HepG2 (cell line): ENCODE results near the gene METTL16. TPM values are rescaled to one million over a fixed set of nuclear protein-coding genes. Genes with fewer than 3 reads are reported as not detected.

ENCODE experiments used
- ATAC-seq: fragments of 200-7000 bp; cut with Tn5 transposase; 3 replicates; pipeline ENCODE4 v1.9.1; 2020; ENCODE audit warnings: mild to moderate bottlenecking, moderate library complexity
- BruUV-seq: library from RNA; stranded (reverse); fragments of 400-500 nt; replicated peaks from 2 replicates; lab custom pipeline; 2021; lab: Mats Ljungman, UMichigan
- CTCF ChIA-PET: fragments of 300-600 bp; formaldehyde crosslinking; extraction: SDS; loops from one replicate; lab custom pipeline; 2021; ENCODE audit warnings: low total read pairs, inconsistent platforms, low intra/inter-chr PET ratio; lab: Yijun Ruan, JAX
- POLR2A ChIA-PET: fragments of 350-600 bp; sonication (Branson Sonifier 250); formaldehyde crosslinking; loops from one replicate; lab custom pipeline; 2020; ENCODE audit warnings: antibody characterized with exemption, inconsistent platforms; lab: Yijun Ruan, JAX
- DNase-seq: peaks from one replicate; pipeline ENCODE4 v3.0.0-alpha.2; 2015; ENCODE audit warnings: low spot score
- FAIRE-seq: peaks from 3 replicates; lab custom pipeline; 2011; peaks lifted over from hg19 to GRCh38; lab: Jason Lieb, UNC
- H2AFZ ChIP-seq: one replicate; pipeline ENCODE4 v1.6.1; 2011; ENCODE audit warnings: low read length, inconsistent platforms
- H3K27ac ChIP-seq: fragments of 300-600 bp; 3 replicates; pipeline ENCODE4 v1.8.0; 2011; ENCODE audit warnings: mixed run types, mild to moderate bottlenecking, mixed read lengths, low read length, inconsistent platforms; ENCODE audit not compliant: insufficient read depth; ENCODE audit errors: extremely low read length
- H3K27me3 ChIP-seq, 2 experiments: fragments of 200-600 bp in 1 of 2; 2 replicates in 1 of 2; 3 replicates in 1 of 2; pipeline versions ENCODE4 v1.6.0 to v1.8.0; 2011; ENCODE audit warnings: low read length in 2 of 2, mild to moderate bottlenecking in 2 of 2, moderate library complexity in 2 of 2, inconsistent platforms in 1 of 2; ENCODE audit not compliant: insufficient read depth in 2 of 2, control insufficient read depth in 1 of 2
- H3K36me3 ChIP-seq, 2 experiments: fragments of 200-600 bp in 1 of 2; replicated peaks in 1 of 2; 2 replicates in 1 of 2; 3 replicates in 1 of 2; pipeline versions ENCODE4 v1.5.1 to v1.8.0; 2011; ENCODE audit warnings: low read length in 2 of 2, inconsistent platforms in 1 of 2; ENCODE audit not compliant: insufficient read depth in 2 of 2, control insufficient read depth in 1 of 2
- H3K4me1 ChIP-seq: 2 replicates; pipeline ENCODE4 v1.5.1; 2012; ENCODE audit warnings: low read length, inconsistent platforms; ENCODE audit not compliant: insufficient read depth
- H3K4me2 ChIP-seq: 2 replicates; pipeline ENCODE4 v1.6.0; 2011; ENCODE audit warnings: low read depth, low read length, inconsistent platforms
- H3K4me3 ChIP-seq, 3 experiments: fragments of 200-600 bp in 1 of 3; sonication (generic), shearing (Covaris generic) in 1 of 3; replicated peaks in 1 of 3; 2 replicates each; pipeline ENCODE4 v1.5.1; 2011 to 2016; ENCODE audit warnings: low read length in 3 of 3, inconsistent platforms in 2 of 3, low read depth in 2 of 3, mild to moderate bottlenecking in 2 of 3, control low read depth in 1 of 3, mixed read lengths in 1 of 3; ENCODE audit not compliant: insufficient read depth in 1 of 3
- H3K79me2 ChIP-seq: one replicate; pipeline ENCODE4 v1.6.1; 2011; ENCODE audit warnings: low read length, inconsistent platforms; ENCODE audit not compliant: insufficient read depth
- H3K9ac ChIP-seq: 2 replicates; pipeline ENCODE4 v1.6.0; 2011; ENCODE audit warnings: mild to moderate bottlenecking, low read depth, low read length, inconsistent platforms; ENCODE audit not compliant: insufficient read depth
- H3K9me3 ChIP-seq: 2 replicates; pipeline ENCODE4 v1.5.1; 2012; ENCODE audit warnings: mild to moderate bottlenecking, low read length
- H4K20me1 ChIP-seq: 2 replicates; pipeline ENCODE4 v1.6.0; 2011; ENCODE audit warnings: inconsistent platforms, mild to moderate bottlenecking, low read length, moderate library complexity; ENCODE audit not compliant: insufficient read depth
- FOSL2 ChIP-seq: sonication (generic); formaldehyde crosslinking; IDR thresholded peaks from 2 replicates; pipeline ENCODE4 v1.4.0; 2020; ENCODE audit warnings: missing genetic modification reagents
- FOXA1 ChIP-seq, 2 experiments: fragments of 450-650 bp in 1 of 2; sonication (generic) in 1 of 2; formaldehyde crosslinking in 1 of 2; IDR thresholded peaks; 2 replicates each; pipeline versions ENCODE4 v1.4.0 to v1.6.1; 2016 to 2020; ENCODE audit warnings: missing genetic modification reagents in 1 of 2
- GPN1 ChIP-seq: sonication (generic); formaldehyde crosslinking; IDR thresholded peaks from 2 replicates; pipeline ENCODE4 v1.5.1; 2020; ENCODE audit warnings: missing genetic modification reagents, borderline replicate concordance
- HNRNPL ChIP-seq: fragments of 200-400 bp; formaldehyde crosslinking; IDR thresholded peaks from 2 replicates; pipeline ENCODE4 v1.6.1; 2017; ENCODE audit warnings: mild to moderate bottlenecking, low read depth, low read length
- ISX ChIP-seq: sonication (generic); formaldehyde crosslinking; conservative IDR thresholded peaks from 2 replicates; pipeline ENCODE4 v1.5.0; 2020; ENCODE audit warnings: missing genetic modification reagents
- KDM5A ChIP-seq: fragments of 200-600 bp; sonication (generic); IDR thresholded peaks from 2 replicates; pipeline ENCODE4 v1.7.0; 2018; ENCODE audit warnings: antibody characterized with exemption, mild to moderate bottlenecking, low read length, borderline replicate concordance
- KLF15 ChIP-seq: sonication (generic); formaldehyde crosslinking; IDR thresholded peaks from 2 replicates; pipeline ENCODE4 v1.8.1; 2023; ENCODE audit warnings: borderline replicate concordance, mild to moderate bottlenecking, inconsistent platforms, missing genetic modification reagents, mixed read lengths
- NPAS2 ChIP-seq: sonication (generic); formaldehyde crosslinking; IDR thresholded peaks from 2 replicates; pipeline ENCODE4 v1.8.0; 2022; ENCODE audit warnings: mild to moderate bottlenecking, missing genetic modification reagents, borderline replicate concordance
- RBFOX2 ChIP-seq: fragments of 200-400 bp; formaldehyde crosslinking; IDR thresholded peaks from 2 replicates; pipeline ENCODE4 v1.6.1; 2017; ENCODE audit warnings: low read depth, mild to moderate bottlenecking, low read length
- SP1 ChIP-seq, 2 experiments: fragments of 450-650 bp in 1 of 2; sonication (generic) in 1 of 2; formaldehyde crosslinking in 1 of 2; IDR thresholded peaks; 2 replicates each; pipeline versions ENCODE4 v1.4.0 to v1.6.1; 2016 to 2020; ENCODE audit warnings: missing genetic modification reagents in 1 of 2
- STAT5B ChIP-seq: sonication (generic); formaldehyde crosslinking; IDR thresholded peaks from 2 replicates; pipeline ENCODE4 v1.4.0; 2020; ENCODE audit warnings: missing genetic modification reagents
- U2AF2 ChIP-seq: fragments of 200-400 bp; formaldehyde crosslinking; IDR thresholded peaks from 2 replicates; pipeline ENCODE4 v1.6.1; 2017; ENCODE audit warnings: low read depth, mild to moderate bottlenecking, low read length
- ZBTB42 ChIP-seq: sonication (generic); formaldehyde crosslinking; IDR thresholded peaks from 2 replicates; pipeline ENCODE4 v1.5.0; 2020; ENCODE audit warnings: mild to moderate bottlenecking, missing genetic modification reagents
- ZNF382 ChIP-seq: sonication (generic); formaldehyde crosslinking; IDR thresholded peaks from 2 replicates; pipeline ENCODE4 v1.5.0; 2020; ENCODE audit warnings: missing genetic modification reagents, mild to moderate bottlenecking, borderline replicate concordance
- ZNF44 ChIP-seq: sonication (generic); formaldehyde crosslinking; IDR thresholded peaks from 2 replicates; pipeline ENCODE4 v1.5.1; 2020; ENCODE audit warnings: mild to moderate bottlenecking, missing genetic modification reagents
- ZNF530 ChIP-seq: sonication (generic); formaldehyde crosslinking; IDR thresholded peaks from 2 replicates; pipeline ENCODE4 v1.5.0; 2020; ENCODE audit warnings: low read depth, mild to moderate bottlenecking, missing genetic modification reagents
- ZNF724P ChIP-seq: sonication (generic); formaldehyde crosslinking; IDR thresholded peaks from 2 replicates; pipeline ENCODE4 v1.8.0; 2022; ENCODE audit warnings: missing genetic modification reagents, borderline replicate concordance
- ZNF878 ChIP-seq: sonication (generic); formaldehyde crosslinking; IDR thresholded peaks from 2 replicates; pipeline ENCODE4 v1.8.1; 2023; ENCODE audit warnings: mild to moderate bottlenecking, missing genetic modification reagents, moderate library complexity
- ZSCAN20 ChIP-seq: sonication (generic); formaldehyde crosslinking; IDR thresholded peaks from 2 replicates; pipeline ENCODE4 v1.4.0; 2020; ENCODE audit warnings: missing genetic modification reagents, mild to moderate bottlenecking, borderline replicate concordance
- WGBS: methylation state at CpG from one replicate; pipeline ENCODE4 v1.1.6; 2017; ENCODE audit warnings: low lambda C conversion rate; 5-methylcytosine and 5-hydroxymethylcytosine counted together
- in situ Hi-C: cut with HindIII; loops from 2 replicates; pipeline ENCODE4 v1.10.0; 2017; ENCODE audit warnings: low pct_unique_long_range_greater_than_20kb; ENCODE audit not compliant: extremely low pct_ligation_motif_present
- intact Hi-C: fragments of 100-400 bp; cut with micrococcal nuclease; formaldehyde crosslinking; loops from one replicate; pipeline ENCODE4 v1.10.0; 2022; ENCODE audit not compliant: unreplicated experiment
- polyA plus RNA-seq, 8 experiments: library from polyadenylated mRNA; depleted of rRNA in 3 of 8; stranded (reverse) in 7 of 8; unstranded in 1 of 8; fragments of >200 nt; fragmentation: Illumina TruSeq in 4 of 8; extraction: Trizol in 4 of 8; gene quantifications; 2 replicates each; pipeline versions ENCODE4 v1.2.1 to v1.2.3, GENCODE V29; 2011 to 2016; ENCODE audit warnings: low read depth in 4 of 8, missing spikeins in 1 of 8, mixed read lengths in 1 of 8; ENCODE audit not compliant: insufficient read depth in 1 of 8
- total RNA-seq, 5 experiments: library from RNA; depleted of rRNA; stranded (reverse); fragments of >200 nt; fragmentation: Illumina TruSeq; extraction: Trizol; gene quantifications; 2 replicates each; pipeline ENCODE4 v1.2.3, GENCODE V29; 2016; ENCODE audit warnings: low read depth in 1 of 5
- TF ChIP-seq, protein P1 (sequence below): sonication (generic); formaldehyde crosslinking; IDR thresholded peaks from 2 replicates; pipeline ENCODE4 v1.9.0; 2022; ENCODE audit warnings: missing genetic modification reagents, mild to moderate bottlenecking, borderline replicate concordance

Gene METTL16
- total and polyA plus RNA-seq, 2 of the 13 experiments (the other 11 are each of a cell fraction or from before 2014, with no cell fraction given), result 11.6 to 18.5 TPM

DNA sequence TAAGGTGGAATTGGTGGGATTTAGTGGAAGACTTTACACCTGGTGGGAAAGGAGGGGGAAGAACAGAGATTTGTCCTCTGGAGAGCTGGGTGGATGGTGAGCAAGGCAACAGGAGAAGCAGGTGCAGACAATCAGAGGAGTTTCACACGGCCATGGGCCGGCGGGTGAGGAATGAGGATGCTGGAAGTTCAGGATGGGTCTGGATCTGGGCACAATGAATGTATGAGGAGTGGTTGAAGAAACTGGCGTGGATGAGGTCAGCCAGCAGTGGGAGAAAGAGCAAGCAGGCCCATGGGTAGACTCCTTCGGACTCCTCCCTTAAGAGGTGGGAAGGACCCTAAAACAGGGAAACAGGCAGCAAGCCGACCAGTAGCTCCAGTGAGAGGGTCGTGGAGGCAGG, 100.7 kb downstream of the METTL16 start:
- no peak overlapping the region for H3K4me2 ChIP-seq
- no peaks in the 10 kb centered on the region for H4K20me1 ChIP-seq
- no peak overlapping the region for H3K27ac ChIP-seq
- no TSS peak for BruUV-seq
- FAIRE-seq (no peak), DNase-seq (no peak), ATAC-seq (peak; percentile 17; the same call in 1 of the 3 replicates)
- ChIA-PET POLR2A (no interaction called here), CTCF (no interaction called here)
- H3K4me1 ChIP-seq, result peaks cover 7% of the 10 kb centered on the region; the same call in 1 of the 2 replicates
- TF ChIP-seq ZNF878 (no peak), KDM5A (no peak), ISX (no peak), STAT5B (CRISPR knock-in tag) (no peak), HNRNPL (no peak), ZNF724P (CRISPR knock-in tag) (no peak), KLF15 (CRISPR knock-in tag) (no peak), ZSCAN20 (CRISPR knock-in tag) (no peak), ZNF382 (CRISPR knock-in tag) (no peak), FOXA1 (IDR thresholded peaks at IDR 0.05) (no peak), FOXA1 (CRISPR knock-in tag; IDR thresholded peaks at IDR 0.05) (no peak), ZBTB42 (CRISPR knock-in tag) (no peak), FOSL2 (CRISPR knock-in tag) (no peak), ZNF530 (CRISPR knock-in tag) (no peak), GPN1 (CRISPR knock-in tag) (no peak), ZNF44 (CRISPR knock-in tag) (no peak), NPAS2 (CRISPR knock-in tag) (no peak), RBFOX2 (no peak), U2AF2 (no peak), SP1 (IDR thresholded peaks at IDR 0.05) (no peak), SP1 (CRISPR knock-in tag; IDR thresholded peaks at IDR 0.05) (no peak)
- TF ChIP-seq, protein P1, sequence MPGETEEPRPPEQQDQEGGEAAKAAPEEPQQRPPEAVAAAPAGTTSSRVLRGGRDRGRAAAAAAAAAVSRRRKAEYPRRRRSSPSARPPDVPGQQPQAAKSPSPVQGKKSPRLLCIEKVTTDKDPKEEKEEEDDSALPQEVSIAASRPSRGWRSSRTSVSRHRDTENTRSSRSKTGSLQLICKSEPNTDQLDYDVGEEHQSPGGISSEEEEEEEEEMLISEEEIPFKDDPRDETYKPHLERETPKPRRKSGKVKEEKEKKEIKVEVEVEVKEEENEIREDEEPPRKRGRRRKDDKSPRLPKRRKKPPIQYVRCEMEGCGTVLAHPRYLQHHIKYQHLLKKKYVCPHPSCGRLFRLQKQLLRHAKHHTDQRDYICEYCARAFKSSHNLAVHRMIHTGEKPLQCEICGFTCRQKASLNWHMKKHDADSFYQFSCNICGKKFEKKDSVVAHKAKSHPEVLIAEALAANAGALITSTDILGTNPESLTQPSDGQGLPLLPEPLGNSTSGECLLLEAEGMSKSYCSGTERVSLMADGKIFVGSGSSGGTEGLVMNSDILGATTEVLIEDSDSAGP (CRISPR knock-in tag), result no peak
- WGBS, result 95% methylated on average over 7 of the region's 7 CpGs
- intact Hi-C loops, result no loop called here
- H3K9me3 ChIP-seq, result no peaks in the 10 kb centered on the region
- H3K79me2 ChIP-seq, result no peaks in the 10 kb centered on the region
- in situ Hi-C loops, result loop anchor here (5.0 kb wide), 1 partner anchor 34 kb away; no protein-coding TSS in a partner anchor
- H3K4me3 ChIP-seq, result no peak overlapping the region
- H3K36me3 ChIP-seq, result peaks cover 3 to 13% of the 10 kb centered on the region in 2 experiments; a peak in 4 of 5 replicates
- H3K9ac ChIP-seq, result no peak overlapping the region
- no peak overlapping the region for H2AFZ ChIP-seq
- no peaks in the 10 kb centered on the region for H3K27me3 ChIP-seq
